ENCODE results near the gene KCNN4.

DNA sequence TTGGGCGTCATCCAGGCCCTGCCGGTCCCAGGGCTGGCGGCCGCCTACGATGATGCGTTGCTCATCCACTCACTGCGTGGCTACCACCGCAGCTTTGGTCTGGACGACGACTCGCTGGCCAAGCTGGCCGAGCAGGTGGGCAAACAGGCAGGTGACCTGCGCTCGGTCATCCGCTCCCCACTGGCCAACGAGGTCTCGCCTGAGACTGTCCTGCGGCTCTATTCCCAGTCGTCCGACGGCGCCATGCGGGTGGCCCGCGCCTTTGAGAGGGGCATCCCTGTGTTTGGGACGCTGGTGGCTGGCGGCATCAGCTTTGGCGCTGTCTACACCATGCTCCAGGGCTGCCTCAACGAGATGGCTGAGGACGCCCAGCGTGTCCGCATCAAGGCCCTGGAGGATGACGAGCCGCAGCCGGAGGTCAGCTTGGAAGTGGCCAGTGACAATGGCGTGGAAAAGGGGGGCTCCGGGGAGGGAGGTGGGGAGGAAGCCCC, 61.4 kb downstream of the KCNN4 start:
- TF ChIP-seq, protein P1, sequence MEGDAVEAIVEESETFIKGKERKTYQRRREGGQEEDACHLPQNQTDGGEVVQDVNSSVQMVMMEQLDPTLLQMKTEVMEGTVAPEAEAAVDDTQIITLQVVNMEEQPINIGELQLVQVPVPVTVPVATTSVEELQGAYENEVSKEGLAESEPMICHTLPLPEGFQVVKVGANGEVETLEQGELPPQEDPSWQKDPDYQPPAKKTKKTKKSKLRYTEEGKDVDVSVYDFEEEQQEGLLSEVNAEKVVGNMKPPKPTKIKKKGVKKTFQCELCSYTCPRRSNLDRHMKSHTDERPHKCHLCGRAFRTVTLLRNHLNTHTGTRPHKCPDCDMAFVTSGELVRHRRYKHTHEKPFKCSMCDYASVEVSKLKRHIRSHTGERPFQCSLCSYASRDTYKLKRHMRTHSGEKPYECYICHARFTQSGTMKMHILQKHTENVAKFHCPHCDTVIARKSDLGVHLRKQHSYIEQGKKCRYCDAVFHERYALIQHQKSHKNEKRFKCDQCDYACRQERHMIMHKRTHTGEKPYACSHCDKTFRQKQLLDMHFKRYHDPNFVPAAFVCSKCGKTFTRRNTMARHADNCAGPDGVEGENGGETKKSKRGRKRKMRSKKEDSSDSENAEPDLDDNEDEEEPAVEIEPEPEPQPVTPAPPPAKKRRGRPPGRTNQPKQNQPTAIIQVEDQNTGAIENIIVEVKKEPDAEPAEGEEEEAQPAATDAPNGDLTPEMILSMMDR (IDR thresholded peaks at IDR 0.05): no peak
- no peak for TF ChIP-seq POLR2A (IDR thresholded peaks at IDR 0.05)
